ENCODE data around the gene CD46. TPM values are rescaled to one million over a fixed set of nuclear protein-coding genes. Genes with fewer than 3 reads are reported as not detected.

The CD46 gene
- total and polyA plus RNA-seq, 9 donors: 78.8 to 165 (median 121) TPM

DNA sequence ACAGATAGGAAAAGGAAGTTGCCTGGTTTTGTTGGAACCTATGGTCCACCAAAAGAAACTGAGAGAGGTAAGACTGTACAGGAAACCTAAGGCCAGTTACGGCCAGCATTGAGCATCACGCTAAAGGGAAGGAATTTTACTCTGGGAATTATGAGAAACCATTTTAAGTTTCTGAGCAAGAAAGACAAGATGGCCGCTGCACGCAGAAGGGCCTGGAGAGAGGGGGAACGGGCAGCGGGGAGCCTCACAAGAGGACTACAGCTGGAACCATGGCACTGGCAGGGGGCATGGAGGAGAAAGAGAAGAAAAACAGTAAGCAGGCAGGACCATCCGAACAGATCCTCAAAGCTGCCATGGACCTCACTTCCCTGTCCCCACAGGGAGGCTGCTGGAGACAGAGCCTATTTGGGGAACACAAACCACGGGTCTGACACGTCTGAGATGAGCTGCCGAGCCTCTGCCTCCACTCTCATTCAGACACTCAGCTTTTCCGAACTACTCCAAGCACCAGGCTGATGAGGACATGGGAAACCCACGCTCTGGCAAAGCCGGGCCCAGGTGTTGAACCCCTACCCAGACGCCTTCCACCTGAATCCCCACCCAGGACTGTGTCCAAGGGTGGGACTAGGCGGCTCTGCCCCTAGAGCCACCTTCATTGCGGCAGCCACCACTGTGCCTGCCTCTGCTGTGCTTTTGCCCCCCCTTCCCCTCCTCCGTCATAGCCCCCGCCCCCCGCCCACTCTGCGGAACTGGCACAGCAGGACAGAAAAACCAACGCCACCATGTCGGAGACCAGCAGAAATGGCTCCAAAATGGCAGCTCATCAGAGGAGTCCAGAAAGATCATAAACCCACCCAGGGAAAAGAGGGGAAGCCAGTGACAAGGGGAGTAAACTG, 69.0 kb downstream of the CD46 start:
- Histone ChIP-seq H3K27ac (no peak overlapping the region), H3K4me3 (peak overlapping the region; percentile 78), H3K9me3 (no peaks in the 10 kb centered on the region), H3K36me3 (no peaks in the 10 kb centered on the region), H3K4me1 (ENCODE audit: insufficient read depth) (peaks cover 47% of the 10 kb centered on the region), H3K27me3 (no peaks in the 10 kb centered on the region)
- 90 to 92% (median 91%) methylated on average over 22 of the region's 22 CpGs for WGBS, 3 donors
- DNase-seq: peak in 1 of 5 donors; percentile 30
- TF ChIP-seq EP300 (IDR thresholded peaks at IDR 0.05): no peak
- TF ChIP-seq, protein P1, sequence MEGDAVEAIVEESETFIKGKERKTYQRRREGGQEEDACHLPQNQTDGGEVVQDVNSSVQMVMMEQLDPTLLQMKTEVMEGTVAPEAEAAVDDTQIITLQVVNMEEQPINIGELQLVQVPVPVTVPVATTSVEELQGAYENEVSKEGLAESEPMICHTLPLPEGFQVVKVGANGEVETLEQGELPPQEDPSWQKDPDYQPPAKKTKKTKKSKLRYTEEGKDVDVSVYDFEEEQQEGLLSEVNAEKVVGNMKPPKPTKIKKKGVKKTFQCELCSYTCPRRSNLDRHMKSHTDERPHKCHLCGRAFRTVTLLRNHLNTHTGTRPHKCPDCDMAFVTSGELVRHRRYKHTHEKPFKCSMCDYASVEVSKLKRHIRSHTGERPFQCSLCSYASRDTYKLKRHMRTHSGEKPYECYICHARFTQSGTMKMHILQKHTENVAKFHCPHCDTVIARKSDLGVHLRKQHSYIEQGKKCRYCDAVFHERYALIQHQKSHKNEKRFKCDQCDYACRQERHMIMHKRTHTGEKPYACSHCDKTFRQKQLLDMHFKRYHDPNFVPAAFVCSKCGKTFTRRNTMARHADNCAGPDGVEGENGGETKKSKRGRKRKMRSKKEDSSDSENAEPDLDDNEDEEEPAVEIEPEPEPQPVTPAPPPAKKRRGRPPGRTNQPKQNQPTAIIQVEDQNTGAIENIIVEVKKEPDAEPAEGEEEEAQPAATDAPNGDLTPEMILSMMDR (IDR thresholded peaks at IDR 0.05): no peak
- no peak for TF ChIP-seq POLR2A (IDR thresholded peaks at IDR 0.05)
- intact Hi-C loops (cut with DNase I): loop anchor here in 1 of 4 donors (10.0 kb wide), 1 partner anchor 144 kb away; no protein-coding TSS in a partner anchor

DNA sequence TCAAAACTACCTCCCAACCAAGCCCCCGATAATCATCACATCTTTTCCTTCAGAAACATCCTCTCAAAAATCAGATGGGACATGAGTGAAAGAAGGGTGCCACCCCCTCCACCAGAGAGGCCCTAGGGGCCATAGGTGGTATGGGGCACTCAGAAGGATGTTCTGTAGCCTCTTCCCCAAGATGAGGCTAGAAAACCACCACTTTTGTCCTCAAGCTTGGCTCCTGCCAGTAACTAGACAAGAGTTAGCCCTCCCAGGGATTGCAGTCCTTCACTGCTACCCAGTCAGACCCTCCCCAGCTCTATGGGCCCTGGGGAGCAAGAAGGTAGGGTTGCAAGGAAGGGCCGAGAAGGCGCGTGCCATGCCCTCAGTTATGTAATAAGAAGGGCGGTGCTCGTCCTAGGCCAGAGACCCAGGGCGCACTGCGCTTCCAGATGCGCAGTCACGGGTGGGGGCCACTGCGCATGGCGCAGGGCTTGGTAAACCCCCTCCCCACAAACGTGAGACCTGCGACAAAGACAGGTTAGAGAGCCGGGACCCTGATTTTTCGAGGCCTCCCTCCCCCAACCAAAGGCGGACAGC, 69.7 kb downstream of the CD46 start:
- TF ChIP-seq POLR2A (IDR thresholded peaks at IDR 0.05) (no peak), EP300 (IDR thresholded peaks at IDR 0.05) (no peak)
- TF ChIP-seq, protein P1 (IDR thresholded peaks at IDR 0.05): no peak
- peak in 1 of 5 donors; percentile 47 for DNase-seq
- Histone ChIP-seq H3K36me3 (no peaks in the 10 kb centered on the region), H3K4me3 (peak overlapping the region; percentile 78), H3K9me3 (no peaks in the 10 kb centered on the region), H3K27ac (peak overlapping the region; percentile 19 to 97), H3K27me3 (no peaks in the 10 kb centered on the region), H3K4me1 (ENCODE audit: insufficient read depth) (peaks cover 46% of the 10 kb centered on the region)
- WGBS, 3 donors: 92 to 95% (median 94%) methylated on average over 17 of the region's 17 CpGs
- intact Hi-C loops (cut with DNase I): loop anchor here in 2 of 4 donors (2.0 to 10.0 kb wide), 2 partner anchors 47 to 143 kb away; no protein-coding TSS in a partner anchor

DNA sequence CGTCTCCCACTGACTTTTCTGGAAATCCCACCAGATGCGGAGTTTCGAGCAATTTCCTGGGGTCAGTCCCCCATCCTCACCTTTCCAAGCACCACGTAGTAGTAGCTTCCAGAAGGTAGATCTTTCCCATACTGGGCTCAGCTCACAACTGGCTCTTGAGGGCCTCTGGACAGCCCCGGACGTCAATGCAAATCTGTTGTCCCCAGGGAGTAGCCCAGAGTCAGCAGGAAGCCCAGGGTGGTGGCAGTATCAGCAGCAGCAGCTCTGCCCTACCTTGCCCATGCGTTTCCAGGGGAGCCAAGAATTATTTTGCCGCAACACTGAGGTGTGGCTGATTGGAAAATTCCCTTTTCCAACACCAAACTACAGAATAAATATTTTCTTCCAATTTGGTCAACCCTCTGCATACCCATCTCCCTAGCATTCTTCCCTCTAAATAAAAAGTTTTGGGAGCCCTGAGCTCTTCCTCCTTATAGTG, 70.3 kb downstream of the CD46 start:
- intact Hi-C loops (cut with DNase I): loop anchor here in 2 of 4 donors (2.0 to 10.0 kb wide), 2 partner anchors 47 to 143 kb away; no protein-coding TSS in a partner anchor

More for the DNA sequence above, 70.3 kb downstream of the CD46 start:
- H3K4me3 ChIP-seq: peak overlapping the region; percentile 78
- no peaks in the 10 kb centered on the region for H3K27me3 ChIP-seq
- TF ChIP-seq EP300 (IDR thresholded peaks at IDR 0.05) (no peak), POLR2A (IDR thresholded peaks at IDR 0.05) (no peak)
- TF ChIP-seq, protein P1 (IDR thresholded peaks at IDR 0.05): no peak
- no peaks in the 10 kb centered on the region for H3K9me3 ChIP-seq
- 81 to 85% (median 81%) methylated on average over 8 of the region's 8 CpGs for WGBS, 3 donors
- H3K27ac ChIP-seq: peak overlapping the region; percentile 19 to 97
- peak in 1 of 5 donors; percentile 38 for DNase-seq
- peaks cover 46% of the 10 kb centered on the region for H3K4me1 ChIP-seq (ENCODE audit: insufficient read depth)
- H3K36me3 ChIP-seq: no peaks in the 10 kb centered on the region

Measured in ovary (tissue), 9 donors.